Right cardiac atrium (tissue), 5 donors: ENCODE measurements around the gene FYB2. TPM values are rescaled to one million over a fixed set of nuclear protein-coding genes. Genes with fewer than 3 reads are reported as not detected.

ENCODE experiments used
- ATAC-seq, 2 donors: fragments of 200-7000 bp; cut with Tn5 transposase; one replicate each; pipeline versions ENCODE4 v1.8.0 to v1.9.1; 2020; ENCODE audit warnings: moderate library complexity in 2 of 2, mild to moderate bottlenecking in 1 of 2
- DNase-seq, 3 donors: peaks; one replicate each; pipeline ENCODE4 v3.0.0-alpha.2; 2020
- H3K27ac ChIP-seq: one replicate; pipeline ENCODE4 v1.5.1; 2013; ENCODE audit warnings: mild to moderate bottlenecking, low read length, control low read depth, moderate library complexity
- H3K27me3 ChIP-seq: one replicate; pipeline ENCODE4 v1.6.1; 2013; ENCODE audit not compliant: control insufficient read depth, insufficient read depth
- H3K4me1 ChIP-seq: one replicate; pipeline ENCODE4 v1.6.1; 2013; ENCODE audit warnings: low read length; ENCODE audit not compliant: control insufficient read depth, insufficient read depth
- H3K4me3 ChIP-seq: one replicate; pipeline ENCODE4 v1.5.1; 2013; ENCODE audit warnings: low read length, control low read depth
- H3K9me3 ChIP-seq: one replicate; pipeline ENCODE4 v1.6.1; 2013; ENCODE audit warnings: low read length; ENCODE audit not compliant: control insufficient read depth
- WGBS: extraction: QIAGEN DNeasy Blood & Tissue Kit; methylation state at CpG from one replicate; pipeline ENCODE4 v1.1.7; 2013; 5-methylcytosine and 5-hydroxymethylcytosine counted together
- intact Hi-C, 4 donors: fragments of 100-400 bp; cut with DNase I; formaldehyde crosslinking; loops; one replicate each; pipeline versions ENCODE4 v1.11.0 to v1.14.0; 2022 to 2023
- long read RNA-seq, 4 donors: library from polyadenylated mRNA; unstranded; transcript quantifications; one replicate each; pipeline ENCODE4 v2.0.0, GENCODE V29; 2020 to 2021
- polyA plus RNA-seq: library from polyadenylated mRNA; stranded (reverse); fragments of 200-250 nt; gene quantifications from one replicate; pipeline ENCODE4 v1.2.3, GENCODE V29; 2013
- total RNA-seq, 4 donors: library from RNA; stranded (reverse); fragmentation: NEBNext Ultra II Directional; extraction: Animal tissue kit (Norgen Biotek cat#: 25700); gene quantifications; one replicate each; pipeline ENCODE4 v1.2.1, GENCODE V29; 2021
- donor health status: healthy with polysubstance abuse.
- donor health status: DM: no; HTN: yes; CAD: no.
- donor health status: DM: no; HTN: no; CAD: no.
- donor health status: DM: no; HTN: yes; CAD: no; lungs with severe emphysema.
- donor health status: DM: yes; HTN: yes; CAD: no.

FYB2 gene
- total RNA-seq, result under 1 TPM in 3 of 4 donors, not detected in 1; 0.14 to 0.76 (median 0.62) TPM
- 0.79 TPM for polyA plus RNA-seq
- long read RNA-seq, donor 1, result 0 reads
- long read RNA-seq, donor 2, result 0 reads
- long read RNA-seq, donor 3, result 0 reads
- long read RNA-seq, donor 4, result 0 reads

GRCh38 chr1:56819387-56819899, at the start of gene FYB2:
Gene FYB2 (minus strand): TSS chr1:56819404. CDS start chr1:56819290, 114 bp downstream.
- Histone ChIP-seq H3K4me1 (peaks cover 3% of the 10 kb centered on the region), H3K4me3 (no peak within 1 kb of the TSS), H3K27me3 (no peaks in the 10 kb centered on the region), H3K27ac (peak within 1 kb of the TSS; percentile 77), H3K9me3 (no peaks in the 10 kb centered on the region)
- WGBS, result 70% methylated on average over 10 of the region's 10 CpGs
- ATAC-seq (peak; percentile 10 to 33), DNase-seq (peak in 2 of 3 donors; percentile 53 to 59)
- intact Hi-C loops, result loop anchor here in 1 of 4 donors (10.0 kb wide), 1 partner anchor 1535 kb away; no protein-coding TSS in a partner anchor

- Histone ChIP-seq H3K27me3 (no peaks in the 10 kb centered on the region), H3K4me1 (no peaks in the 10 kb centered on the region), H3K4me3 (no peak overlapping the region), H3K27ac (no peak overlapping the region), H3K9me3 (no peaks in the 10 kb centered on the region)
- 59% methylated on average over 2 of the region's 2 CpGs for WGBS
- intact Hi-C loops, result no loop called here
- DNase-seq, result no peak
- no peak for ATAC-seq
Measured at GRCh38 chr1:56868761-56869160, 49.6 kb upstream of the FYB2 start.

DNA sequence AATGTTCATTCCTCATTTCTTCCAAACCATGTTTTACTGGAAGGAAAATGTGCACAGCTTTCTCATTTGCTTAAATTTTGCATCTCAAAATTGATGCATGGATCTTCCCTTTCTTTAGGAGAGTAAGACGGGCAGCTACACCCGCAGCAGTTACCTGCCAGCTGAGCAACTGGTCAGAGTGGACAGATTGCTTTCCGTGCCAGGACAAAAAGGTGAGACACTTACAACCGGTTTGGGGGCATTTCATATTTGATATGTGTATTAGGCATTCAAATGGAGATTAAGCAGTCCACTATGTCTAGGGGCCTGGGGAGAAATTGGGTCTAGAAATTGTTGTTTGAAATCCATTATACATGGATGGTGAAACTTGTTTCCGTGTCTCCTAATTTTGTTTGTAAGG, 48.3 kb upstream of the FYB2 start:
- no peak overlapping the region for H3K4me3 ChIP-seq
- DNase-seq (no peak), ATAC-seq (no peak)
- H3K27me3 ChIP-seq, result no peaks in the 10 kb centered on the region
- H3K9me3 ChIP-seq, result no peaks in the 10 kb centered on the region
- 86% methylated on average over 5 of the region's 5 CpGs for WGBS
- intact Hi-C loops, result no loop called here
- no peak overlapping the region for H3K27ac ChIP-seq
- no peaks in the 10 kb centered on the region for H3K4me1 ChIP-seq

GRCh38 chr1:56866656-56867055, 47.5 kb upstream of the FYB2 start:
- H3K27me3 ChIP-seq, result no peaks in the 10 kb centered on the region
- intact Hi-C loops, result no loop called here
- no peak for DNase-seq
- 46% methylated on average over 2 of the region's 2 CpGs for WGBS
- ATAC-seq, result no peak
- H3K27ac ChIP-seq, result no peak overlapping the region
- no peak overlapping the region for H3K4me3 ChIP-seq
- H3K4me1 ChIP-seq, result no peaks in the 10 kb centered on the region
- no peaks in the 10 kb centered on the region for H3K9me3 ChIP-seq

GRCh38 chr1:56864430-56864829, 45.2 kb upstream of the FYB2 start:
- WGBS, result 50% methylated on average over 2 of the region's 2 CpGs
- intact Hi-C loops, result no loop called here
- no peak for ATAC-seq

GRCh38 chr1:56863265-56863992, 44.2 kb upstream of the FYB2 start:
- intact Hi-C loops, result no loop called here
- no peak for ATAC-seq
- H3K27me3 ChIP-seq, result no peaks in the 10 kb centered on the region

More at GRCh38 chr1:56864430-56864829, 45.2 kb upstream of the FYB2 start:
- no peak overlapping the region for H3K4me3 ChIP-seq
- no peaks in the 10 kb centered on the region for H3K27me3 ChIP-seq
- no peaks in the 10 kb centered on the region for H3K4me1 ChIP-seq
- H3K27ac ChIP-seq, result no peak overlapping the region
- no peaks in the 10 kb centered on the region for H3K9me3 ChIP-seq
- DNase-seq, result no peak

GRCh38 chr1:56859287-56859686, 40.1 kb upstream of the FYB2 start:
- DNase-seq (no peak), ATAC-seq (no peak)
- intact Hi-C loops, result no loop called here
- Histone ChIP-seq H3K4me3 (no peak overlapping the region), H3K27ac (no peak overlapping the region), H3K9me3 (no peaks in the 10 kb centered on the region), H3K4me1 (no peaks in the 10 kb centered on the region), H3K27me3 (no peaks in the 10 kb centered on the region)

More at GRCh38 chr1:56863265-56863992, 44.2 kb upstream of the FYB2 start:
- Histone ChIP-seq H3K4me1 (no peaks in the 10 kb centered on the region), H3K27ac (no peak overlapping the region), H3K4me3 (no peak overlapping the region), H3K9me3 (no peaks in the 10 kb centered on the region)
- WGBS, result 81% methylated on average over 3 of the region's 3 CpGs
- DNase-seq, result no peak

DNA sequence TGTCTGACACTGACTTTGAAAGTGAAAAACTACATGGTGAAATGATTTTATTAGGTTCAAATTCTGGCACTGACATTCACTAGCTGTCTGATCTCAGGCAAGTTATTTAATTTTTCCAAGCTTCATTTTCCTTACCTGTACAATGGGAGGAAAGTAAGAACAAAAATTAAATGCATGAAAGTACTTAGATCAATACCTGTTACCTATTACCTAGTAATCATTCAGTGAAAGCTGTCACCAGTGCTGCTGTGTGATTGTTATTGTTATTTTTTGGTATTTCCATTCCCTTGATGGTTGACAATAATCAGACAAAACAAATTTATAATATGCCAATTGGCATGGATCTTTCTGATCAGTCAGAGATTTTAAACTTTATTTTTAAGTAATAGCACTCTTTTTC, 37.0 kb upstream of the FYB2 start:
- Histone ChIP-seq H3K9me3 (no peaks in the 10 kb centered on the region), H3K4me3 (no peak overlapping the region), H3K27me3 (no peaks in the 10 kb centered on the region), H3K27ac (no peak overlapping the region), H3K4me1 (no peaks in the 10 kb centered on the region)
- DNase-seq (no peak), ATAC-seq (no peak)
- intact Hi-C loops, result no loop called here

DNA sequence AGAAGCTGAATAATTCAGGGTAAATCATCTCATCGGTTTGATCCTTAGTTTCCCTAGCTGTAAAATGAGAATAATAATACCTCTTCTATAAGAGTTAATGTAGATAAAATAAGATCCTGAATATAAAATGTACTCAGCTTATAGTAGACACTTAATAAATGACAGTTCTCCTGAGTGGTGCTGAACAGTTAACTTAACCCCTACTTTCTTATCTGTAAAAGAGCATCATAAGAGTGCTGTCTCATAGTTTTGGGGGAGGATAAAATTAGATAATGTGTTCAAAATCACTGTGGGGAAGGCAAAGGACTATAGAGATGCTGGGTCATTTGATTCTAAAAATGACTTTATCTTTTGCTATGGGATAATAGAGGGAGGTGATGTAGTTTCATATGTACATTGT, 36.0 kb upstream of the FYB2 start:
- Histone ChIP-seq H3K27ac (no peak overlapping the region), H3K27me3 (no peaks in the 10 kb centered on the region), H3K9me3 (no peaks in the 10 kb centered on the region), H3K4me3 (no peak overlapping the region), H3K4me1 (no peaks in the 10 kb centered on the region)
- intact Hi-C loops, result no loop called here
- ATAC-seq, result no peak
- 79% methylated on average over 1 of the region's 1 CpG for WGBS
- DNase-seq, result no peak

- no peaks in the 10 kb centered on the region for H3K9me3 ChIP-seq
- H3K27me3 ChIP-seq, result no peaks in the 10 kb centered on the region
- WGBS, result 72% methylated on average over 3 of the region's 3 CpGs
- no peaks in the 10 kb centered on the region for H3K4me1 ChIP-seq
- H3K4me3 ChIP-seq, result no peak within 1 kb of the TSS
- DNase-seq, result no peak
- no peak within 1 kb of the TSS for H3K27ac ChIP-seq
- no peak for ATAC-seq
- intact Hi-C loops, result no loop called here
Measured at GRCh38 chr1:56854521-56855099, 35.4 kb upstream of the FYB2 start, which contains the start of gene C8A. Gene C8A (plus strand): TSS chr1:56854797. CDS start chr1:56854902, 105 bp downstream.

DNA sequence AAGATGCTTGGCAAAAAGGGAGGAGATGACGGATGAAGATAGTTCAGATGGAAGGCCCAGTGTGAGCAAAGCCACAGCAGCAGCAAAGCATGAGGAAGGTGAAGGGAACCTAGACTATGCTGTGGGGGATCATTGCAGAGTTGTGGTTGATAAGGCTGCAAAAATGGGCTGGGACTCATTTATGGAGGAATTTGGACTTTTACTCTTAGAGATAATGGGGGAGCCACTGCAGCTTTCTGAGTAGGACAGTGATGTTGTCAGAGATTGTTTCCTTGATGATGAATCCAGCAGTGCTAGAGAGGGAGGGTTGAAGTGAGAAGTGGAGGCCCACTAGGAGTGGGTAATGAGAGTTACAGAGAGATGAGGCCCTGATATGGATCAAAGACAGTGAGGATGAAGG, 33.3 kb upstream of the FYB2 start:
- 45% methylated on average over 1 of the region's 1 CpG for WGBS

More for the DNA sequence above, 33.3 kb upstream of the FYB2 start:
- H3K27me3 ChIP-seq, result no peaks in the 10 kb centered on the region
- ATAC-seq (no peak), DNase-seq (no peak)
- intact Hi-C loops, result no loop called here
- H3K9me3 ChIP-seq, result no peaks in the 10 kb centered on the region
- no peak overlapping the region for H3K4me3 ChIP-seq
- H3K27ac ChIP-seq, result no peak overlapping the region
- no peaks in the 10 kb centered on the region for H3K4me1 ChIP-seq
